HG03565 (cell line): ENCODE results near the gene NFATC2.
"Not testable (repeated sequence)": the region's sequence is repeated elsewhere in the genome, so short reads cannot be mapped to it uniquely, and the experiment has no call there.

Experiments
- ATAC-seq: cut with Tn5 transposase; IDR thresholded peaks from one replicate; pipeline ENCODE4 v1.9.1; 2021; ENCODE audit warnings: mild to moderate bottlenecking, moderate library complexity; ENCODE audit not compliant: unreplicated experiment

The NFATC2 gene

DNA sequence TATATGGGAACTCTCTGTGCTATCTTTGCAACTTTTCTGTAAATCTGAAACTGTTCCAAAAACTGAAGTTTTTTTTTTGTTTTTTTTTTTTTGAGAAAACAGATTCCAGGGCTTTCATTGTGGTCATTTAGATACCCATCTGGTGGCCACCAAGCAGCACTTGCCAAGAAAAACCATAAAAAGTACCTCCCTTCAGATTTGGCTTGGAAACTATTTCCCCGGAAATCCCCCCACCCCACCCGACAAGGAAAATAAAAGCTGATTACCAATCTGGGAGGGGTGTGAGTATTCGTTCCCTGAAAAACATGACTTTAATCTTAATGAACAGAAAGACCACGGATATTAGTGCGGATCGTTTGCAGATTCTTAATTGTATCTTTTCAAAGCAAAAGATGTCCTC lies 1.9 kb downstream of the NFATC2 start:
- ATAC-seq: no peak

DNA sequence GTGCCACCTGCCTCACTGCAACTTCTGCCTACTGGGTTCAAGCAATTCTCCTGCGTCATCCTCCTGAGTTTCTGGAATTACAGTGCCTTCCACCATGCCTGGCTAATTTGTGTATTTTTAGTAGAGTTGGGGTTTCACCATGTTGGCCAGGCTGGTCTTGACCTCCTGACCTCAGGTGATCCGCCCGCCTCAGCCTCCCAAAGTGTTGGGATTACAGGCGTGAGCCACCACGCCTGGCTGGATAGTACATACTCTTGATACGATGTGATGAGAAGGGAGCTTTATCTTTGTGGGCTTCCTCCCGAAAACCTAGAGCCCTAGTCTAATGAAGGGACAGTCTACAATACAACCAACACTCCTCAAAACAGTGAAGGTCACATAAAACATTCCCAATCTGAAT lies 2.4 kb downstream of the NFATC2 start:
- not testable (repeated sequence) for ATAC-seq

GRCh38 chr20:51536116-51537069 lies 6.1 kb downstream of the NFATC2 start:
- no peak for ATAC-seq

DNA sequence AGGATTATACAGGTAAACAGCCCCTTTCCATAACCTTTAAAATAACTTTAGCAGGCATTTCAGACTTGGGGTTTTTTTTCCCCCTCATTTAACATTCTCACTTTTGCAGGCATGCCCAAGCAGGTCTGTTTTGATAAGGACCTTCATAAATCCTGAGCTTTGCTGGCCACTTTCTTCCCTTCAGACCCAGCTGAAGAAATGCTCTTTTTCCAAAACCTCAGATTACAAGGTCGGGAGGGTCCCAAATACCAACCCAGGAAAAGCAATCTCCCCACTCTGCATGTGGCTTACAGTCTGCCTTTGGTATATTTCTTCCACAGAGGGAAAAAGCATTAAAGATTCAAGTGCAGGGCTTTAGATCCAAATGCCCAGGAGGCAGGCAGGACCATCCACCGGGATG lies 6.8 kb downstream of the NFATC2 start:
- ATAC-seq: no peak

DNA sequence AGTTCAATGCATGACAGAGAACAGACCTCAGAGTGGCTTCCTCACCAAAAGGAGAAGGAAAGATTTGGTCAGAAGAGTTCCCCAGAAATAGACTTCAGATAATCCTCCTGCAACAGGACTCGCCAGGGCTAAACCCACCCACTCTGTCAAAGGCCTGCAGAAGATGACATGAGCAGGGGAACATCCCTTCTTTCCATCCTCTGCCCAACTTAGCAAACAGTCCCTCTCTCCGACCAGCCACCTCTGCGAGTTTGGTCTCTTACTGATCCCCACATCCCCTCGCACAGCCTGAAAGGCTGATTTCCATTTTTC lies 7.5 kb downstream of the NFATC2 start:
- ATAC-seq: no peak

DNA sequence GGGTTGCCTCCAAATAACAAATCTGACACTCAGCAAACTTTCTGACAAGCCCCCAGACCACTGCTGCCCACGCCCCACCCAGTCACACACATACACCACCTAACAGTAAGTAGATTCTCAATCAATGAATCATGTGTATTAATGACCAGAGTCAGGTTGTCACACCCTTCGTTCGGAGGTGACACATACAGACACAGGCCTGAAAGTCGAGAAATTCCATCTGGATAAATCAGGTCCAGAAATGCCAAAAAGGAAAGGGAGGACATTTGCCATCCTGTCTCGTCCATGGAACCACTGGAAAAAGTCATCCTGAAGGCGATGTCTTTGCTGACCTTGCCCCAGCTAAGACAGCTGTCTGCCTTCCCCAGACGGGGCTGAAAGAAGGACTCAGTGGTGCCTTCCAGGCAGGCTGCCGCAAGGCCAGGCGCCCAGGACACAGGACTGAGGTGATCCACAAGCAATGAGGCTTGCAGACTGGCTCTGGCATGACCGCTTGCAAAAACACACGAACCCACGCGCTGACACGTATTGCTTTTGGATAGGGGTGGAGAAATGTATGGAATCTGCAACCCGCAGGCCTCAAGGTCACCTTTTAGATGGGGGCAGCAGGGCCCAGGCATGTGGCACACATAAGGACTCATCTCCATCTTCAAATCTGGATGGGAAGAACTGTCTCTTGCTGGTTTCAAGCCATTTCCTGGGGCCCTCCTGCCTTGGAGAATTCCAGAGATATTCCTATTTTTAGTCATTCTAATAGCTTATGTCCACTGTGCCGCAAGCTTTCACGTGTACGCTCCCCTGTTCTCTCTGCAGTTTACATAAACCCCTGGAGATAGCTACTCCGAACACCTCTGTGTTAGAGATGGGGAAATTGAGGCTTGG lies 9.0 kb downstream of the NFATC2 start:
- ATAC-seq: no peak

GRCh38 chr20:51532577-51533191 lies 9.8 kb downstream of the NFATC2 start:
- no peak for ATAC-seq

- ATAC-seq: no peak
Measured at GRCh38 chr20:51531712-51532456, 10.6 kb downstream of the NFATC2 start.

GRCh38 chr20:51531141-51531710 lies 11.3 kb downstream of the NFATC2 start:
- peak; percentile 55 for ATAC-seq

DNA sequence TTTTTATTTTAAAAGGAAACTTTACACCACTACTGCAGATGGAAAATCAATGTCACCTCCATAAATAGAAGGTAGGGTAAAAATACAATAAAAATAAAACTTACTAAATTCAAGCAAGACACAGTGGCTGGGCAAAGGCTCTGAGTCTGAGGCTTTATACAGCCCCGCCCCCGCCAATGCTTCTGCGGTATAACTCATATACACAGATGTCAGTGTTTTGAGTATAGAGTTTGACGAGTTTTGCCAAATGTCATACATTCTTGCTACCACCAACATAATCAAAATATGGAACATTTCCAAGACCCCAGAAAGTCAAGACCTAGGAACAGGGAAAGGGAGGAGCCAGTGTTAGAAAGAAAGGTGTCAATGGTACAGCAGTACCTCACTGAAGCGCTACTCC lies 12.8 kb downstream of the NFATC2 start:
- ATAC-seq: no peak

GRCh38 chr20:51529081-51529681 lies 13.3 kb downstream of the NFATC2 start:
- ATAC-seq: no peak

- ATAC-seq: peak; percentile 26
Measured at GRCh38 chr20:51528263-51529027, 14.1 kb downstream of the NFATC2 start.

GRCh38 chr20:51526754-51527153 lies 15.8 kb downstream of the NFATC2 start:
- no peak for ATAC-seq

GRCh38 chr20:51526106-51526470 lies 16.4 kb downstream of the NFATC2 start:
- no peak for ATAC-seq

DNA sequence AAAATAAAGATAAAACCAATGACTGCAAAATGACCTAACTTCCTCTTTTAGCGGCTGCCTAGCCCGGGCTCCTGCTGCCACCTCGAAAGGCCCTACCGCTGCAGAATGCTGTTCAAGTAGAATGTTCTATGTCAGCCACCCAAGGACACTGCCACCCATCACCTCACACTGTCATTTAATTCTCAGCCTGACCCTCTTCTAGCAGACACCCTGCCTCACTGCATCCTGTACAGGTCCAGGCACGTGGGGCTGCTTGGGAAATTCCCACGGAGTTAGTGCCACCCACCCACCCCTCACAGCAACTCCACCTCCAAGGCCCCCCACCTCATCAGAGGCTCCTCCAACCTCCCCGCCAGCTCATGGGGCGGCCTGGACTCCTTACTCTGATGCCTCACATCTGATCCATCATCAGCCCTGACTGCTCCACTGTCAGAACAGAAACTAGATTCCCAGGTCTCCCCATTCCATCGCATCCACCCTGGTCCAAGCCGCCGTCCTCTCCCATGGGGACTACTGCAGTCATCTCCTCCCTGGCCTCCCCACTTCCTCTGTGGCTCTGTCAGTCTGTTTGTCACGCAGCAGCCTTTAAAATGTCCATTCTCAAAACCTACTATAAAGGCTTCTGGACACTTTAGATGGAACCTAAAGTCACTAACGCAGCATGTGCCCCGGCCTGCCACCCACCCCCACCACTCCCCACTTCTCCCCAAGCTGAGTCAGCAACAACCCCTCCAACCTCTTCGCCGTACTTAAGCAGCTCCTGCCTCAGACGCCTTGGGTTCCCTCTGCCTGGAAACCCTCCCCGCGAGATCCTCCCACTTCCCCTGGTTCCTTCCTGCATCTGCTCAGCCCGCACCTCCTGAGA lies 17.0 kb downstream of the NFATC2 start:
- no peak for ATAC-seq

- ATAC-seq: no peak
Measured at GRCh38 chr20:51523276-51524013, 19.1 kb downstream of the NFATC2 start.

GRCh38 chr20:51522207-51522606 lies 20.3 kb downstream of the NFATC2 start:
- no peak for ATAC-seq

DNA sequence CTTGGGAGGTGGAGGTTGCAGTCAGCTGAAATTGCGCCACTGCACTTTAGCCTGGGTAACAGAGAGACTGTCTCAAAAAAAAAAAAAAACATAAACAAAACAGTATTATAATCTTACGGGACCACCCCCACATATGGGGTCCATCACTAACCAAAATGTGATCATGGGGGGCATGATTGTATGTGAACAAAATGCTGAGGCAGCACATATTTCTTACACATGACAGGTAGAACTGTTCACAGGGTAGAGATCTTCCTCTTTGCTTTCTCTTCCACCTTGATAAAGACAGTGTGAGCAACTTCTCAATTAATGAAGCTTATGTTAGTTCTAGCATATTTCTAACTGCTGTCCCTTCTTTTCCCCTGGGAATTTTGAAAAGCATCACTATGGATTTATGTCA lies 24.7 kb downstream of the NFATC2 start:
- ATAC-seq: no peak
